Measurements from ENCODE around the gene GSTO2. TPM values are rescaled to one million over a fixed set of nuclear protein-coding genes. Genes with fewer than 3 reads are reported as not detected.

Gene GSTO2
- total and polyA plus RNA-seq, 2 donors from 2014 or later = 22.3 to 56.7 TPM

DNA sequence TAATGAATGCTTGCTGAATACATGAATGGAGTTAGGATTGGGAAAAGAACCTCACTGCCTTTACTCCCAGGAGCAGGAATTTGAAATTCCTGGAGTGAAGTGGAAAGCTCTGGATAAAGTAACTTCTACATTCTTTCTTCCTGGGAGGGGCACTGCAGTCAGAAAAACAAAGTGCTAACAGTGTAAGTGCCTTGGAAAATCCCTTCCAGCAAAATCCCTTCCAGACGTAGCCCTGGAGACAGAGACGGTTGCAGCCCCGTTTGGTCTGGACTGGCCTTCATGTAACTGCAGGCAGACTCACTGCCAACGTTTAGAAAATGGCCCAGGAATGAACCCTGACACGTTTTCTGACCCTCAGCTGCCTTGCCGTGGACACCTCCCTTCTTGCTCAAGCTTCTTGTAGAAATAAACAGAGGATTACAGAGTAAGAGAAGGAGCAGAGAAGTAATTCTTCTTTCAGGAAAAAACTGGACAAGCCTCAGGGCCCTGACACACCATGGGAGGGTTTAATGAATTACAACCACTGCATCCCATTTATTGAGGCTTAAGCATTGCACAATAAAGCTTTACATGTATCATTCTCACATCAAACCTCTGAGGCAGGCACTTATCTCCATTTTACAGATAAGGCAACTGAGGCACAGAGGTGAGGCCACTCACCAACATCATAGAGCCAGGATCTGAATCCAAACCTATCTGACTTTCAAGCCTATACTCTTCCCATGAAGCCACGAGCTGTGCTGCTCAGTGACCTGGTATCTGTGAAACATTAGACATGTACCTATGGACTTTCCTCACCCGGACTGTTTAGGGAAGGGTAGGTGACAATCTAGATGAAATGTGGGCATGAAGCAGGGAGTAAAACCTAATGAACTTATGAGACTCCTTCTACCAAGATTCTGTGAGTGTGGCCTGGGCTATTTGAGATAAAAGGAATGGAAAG lies 61.5 kb downstream of the GSTO2 start:
- H3K4me3 ChIP-seq (ENCODE audit: low read length in 3 of 3) = peak overlapping the region in 2 of 3 donors; percentile 6 to 7
- FAIRE-seq (no peak), DNase-seq (peak in 4 of 5 donors; percentile 35 to 79 (median 62))
- H3K36me3 ChIP-seq (ENCODE audit: control insufficient read depth in 2 of 3, insufficient read depth in 3 of 3, low read length in 3 of 3) = peaks cover 0 to 3% (median 0%) of the 10 kb centered on the region in 3 donors
- H3K27ac ChIP-seq (ENCODE audit: low read depth in 2 of 2, low read length in 2 of 2) = peak overlapping the region; percentile 78 to 81
- H3K9ac ChIP-seq (ENCODE audit: low read length in 3 of 3) = peak overlapping the region in 2 of 3 donors; percentile 8 to 59
- intact Hi-C loops (cut with DNase I) = no loop called here
- H3K9me3 ChIP-seq (ENCODE audit: control insufficient read depth in 2 of 3, insufficient read depth in 1 of 3, low read length in 3 of 3) = no peaks in the 10 kb centered on the region
- no peak for TF ChIP-seq CTCF (IDR thresholded peaks at IDR 0.05; ENCODE audit: borderline replicate concordance, extremely low read depth, insufficient read depth)
- peaks cover 8 to 80% (median 57%) of the 10 kb centered on the region in 3 donors for H3K4me1 ChIP-seq (ENCODE audit: control insufficient read depth in 2 of 3, insufficient read depth in 2 of 3, low read depth in 1 of 3, low read length in 3 of 3)
- no peaks in the 10 kb centered on the region for H3K27me3 ChIP-seq (ENCODE audit: control insufficient read depth, insufficient read depth, low read length)

GRCh38 chr10:104331208-104331838 lies 62.3 kb downstream of the GSTO2 start:
- Histone ChIP-seq H3K27me3 (ENCODE audit: control insufficient read depth, insufficient read depth, low read length) (no peaks in the 10 kb centered on the region), H3K4me1 (ENCODE audit: control insufficient read depth in 2 of 3, insufficient read depth in 2 of 3, low read depth in 1 of 3, low read length in 3 of 3) (peaks cover 8 to 76% (median 62%) of the 10 kb centered on the region in 3 donors), H3K9me3 (ENCODE audit: control insufficient read depth in 2 of 3, insufficient read depth in 1 of 3, low read length in 3 of 3) (no peaks in the 10 kb centered on the region), H3K4me3 (ENCODE audit: low read length in 3 of 3) (peak overlapping the region in 1 of 3 donors; percentile 6), H3K36me3 (ENCODE audit: control insufficient read depth in 2 of 3, insufficient read depth in 3 of 3, low read length in 3 of 3) (peaks cover 0 to 3% (median 0%) of the 10 kb centered on the region in 3 donors), H3K27ac (ENCODE audit: low read depth in 2 of 2, low read length in 2 of 2) (peak overlapping the region; percentile 78 to 81), H3K9ac (ENCODE audit: low read length in 3 of 3) (peak overlapping the region in 2 of 3 donors; percentile 8 to 46)
- no peak for TF ChIP-seq CTCF (IDR thresholded peaks at IDR 0.05; ENCODE audit: borderline replicate concordance, extremely low read depth, insufficient read depth)
- FAIRE-seq = no peak
- DNase-seq = peak; percentile 45 to 68 (median 64)
- intact Hi-C loops (cut with DNase I) = no loop called here

GRCh38 chr10:104332243-104333031 lies 63.5 kb downstream of the GSTO2 start:
- peak overlapping the region in 1 of 3 donors; percentile 46 for H3K9ac ChIP-seq (ENCODE audit: low read length in 3 of 3)
- no peaks in the 10 kb centered on the region for H3K9me3 ChIP-seq (ENCODE audit: control insufficient read depth in 2 of 3, insufficient read depth in 1 of 3, low read length in 3 of 3)
- no peaks in the 10 kb centered on the region for H3K27me3 ChIP-seq (ENCODE audit: control insufficient read depth, insufficient read depth, low read length)
- peaks cover 0 to 3% (median 0%) of the 10 kb centered on the region in 3 donors for H3K36me3 ChIP-seq (ENCODE audit: control insufficient read depth in 2 of 3, insufficient read depth in 3 of 3, low read length in 3 of 3)
- no peak for FAIRE-seq
- DNase-seq = peak in 1 of 5 donors; percentile 28
- peaks cover 8 to 67% (median 58%) of the 10 kb centered on the region in 3 donors for H3K4me1 ChIP-seq (ENCODE audit: control insufficient read depth in 2 of 3, insufficient read depth in 2 of 3, low read depth in 1 of 3, low read length in 3 of 3)
- H3K27ac ChIP-seq (ENCODE audit: low read depth in 2 of 2, low read length in 2 of 2) = peak overlapping the region; percentile 20 to 78
- intact Hi-C loops (cut with DNase I) = no loop called here
- H3K4me3 ChIP-seq (ENCODE audit: low read length in 3 of 3) = no peak overlapping the region
- no peak for TF ChIP-seq CTCF (IDR thresholded peaks at IDR 0.05; ENCODE audit: borderline replicate concordance, extremely low read depth, insufficient read depth)

All from kidney (tissue), 14 donors.